Activated T-cell treated with anti-CD3 and anti-CD28 coated beads, Interleukin-2, amount 50 U/mL, for 48 hours (primary cell): ENCODE data around the gene CLSTN2.

Experiments
- DNase-seq, 2 experiments: peaks; one replicate each; pipeline ENCODE4 v3.0.0-alpha.2; 2020

Gene CLSTN2

DNA sequence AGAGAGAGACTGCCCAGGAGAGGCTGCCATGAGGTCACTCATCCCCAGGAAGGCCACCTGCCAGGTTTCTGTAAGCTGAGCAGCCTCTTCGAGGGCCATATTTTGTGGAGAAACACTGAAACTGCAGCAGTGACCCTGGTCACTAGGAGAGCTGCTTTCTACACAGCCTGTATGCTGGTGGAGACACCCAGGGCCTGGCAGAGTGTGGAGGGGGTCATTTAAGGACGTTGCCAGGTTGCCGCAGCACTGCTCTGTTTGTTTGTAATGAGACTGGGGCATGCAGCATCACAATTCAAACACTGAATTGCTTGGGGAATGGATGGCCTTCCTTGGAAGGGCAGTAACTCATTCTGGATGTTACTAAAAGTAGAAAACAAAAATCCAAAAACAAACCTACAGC is 638.0 kb downstream of the CLSTN2 start:
- DNase-seq = no peak

DNA sequence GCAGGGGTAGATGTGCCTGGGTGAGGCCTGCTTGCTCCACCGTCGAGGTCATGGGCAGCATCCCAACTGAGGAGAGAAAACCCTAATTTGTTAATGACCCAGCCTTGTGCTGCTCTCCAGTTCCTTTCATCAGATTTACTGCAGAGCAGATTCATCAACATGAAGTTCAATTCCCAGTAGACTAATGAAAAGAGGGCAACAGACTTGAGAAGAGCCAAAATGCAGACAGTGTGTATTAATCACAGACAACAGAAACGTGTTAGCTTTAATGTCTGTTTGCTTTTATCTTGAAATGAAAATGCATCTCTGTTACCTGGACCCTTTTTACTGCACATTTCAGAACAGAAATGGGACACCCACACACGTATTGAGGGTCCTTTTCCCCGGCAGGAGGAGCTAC is 639.4 kb downstream of the CLSTN2 start:
- DNase-seq = no peak

DNA sequence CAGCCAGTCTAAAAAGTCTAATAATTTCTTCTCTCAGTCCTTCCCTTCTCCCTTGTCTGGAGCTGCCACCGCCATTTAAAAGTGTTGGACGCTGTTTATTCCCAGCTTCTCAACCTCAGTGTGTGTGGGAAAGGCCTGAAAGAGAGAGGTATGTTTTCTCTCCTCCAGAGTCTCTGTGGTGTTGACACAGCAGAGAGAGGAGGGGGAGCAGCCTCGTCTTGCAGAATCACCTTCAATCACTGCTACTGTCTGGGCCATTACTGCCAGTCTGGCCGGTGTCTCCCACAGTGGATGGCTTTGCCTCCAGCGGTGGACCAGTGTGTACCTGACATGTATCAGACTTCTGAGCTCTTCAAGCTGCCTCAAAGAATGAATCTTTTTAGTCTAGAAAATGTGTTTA is 641.5 kb downstream of the CLSTN2 start:
- no peak for DNase-seq

DNA sequence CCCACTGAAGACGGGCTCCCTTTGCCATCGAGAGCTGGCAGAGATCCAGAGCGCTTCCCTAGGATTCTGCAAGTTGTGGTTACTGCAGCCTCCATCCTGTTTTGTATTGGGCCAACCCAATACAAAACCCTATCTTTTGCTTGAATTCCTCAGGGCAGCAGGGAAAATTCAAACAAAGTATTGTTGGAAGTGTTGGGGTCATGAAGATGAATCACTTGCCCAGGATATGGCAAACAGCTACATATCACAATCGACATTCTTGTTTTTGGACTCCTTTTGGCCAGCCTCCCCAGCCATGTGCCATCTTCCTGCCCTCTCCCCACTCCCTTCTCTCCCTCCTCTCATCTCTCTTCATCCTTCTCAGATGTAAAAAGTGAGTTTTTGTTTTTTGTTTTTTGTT is 642.9 kb downstream of the CLSTN2 start:
- DNase-seq = no peak

DNA sequence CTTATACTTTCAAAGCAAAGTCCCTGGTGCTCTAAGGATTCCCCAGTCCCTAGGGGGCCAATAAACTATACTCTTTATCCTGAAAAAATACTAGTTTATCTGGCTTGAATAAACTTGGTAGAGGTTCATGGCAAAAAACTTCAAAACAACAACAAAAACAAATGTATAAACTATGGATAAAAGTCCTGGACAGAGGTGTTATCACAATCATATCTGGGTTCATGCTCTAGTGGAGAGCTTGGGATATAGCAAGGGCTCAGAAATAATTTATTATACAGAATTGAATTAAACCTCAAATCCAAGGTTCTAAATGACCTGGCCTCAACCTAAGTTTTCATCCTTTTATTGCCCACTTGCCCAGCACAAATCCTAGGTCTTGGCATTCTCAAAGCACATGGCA is 644.3 kb downstream of the CLSTN2 start:
- DNase-seq = no peak

DNA sequence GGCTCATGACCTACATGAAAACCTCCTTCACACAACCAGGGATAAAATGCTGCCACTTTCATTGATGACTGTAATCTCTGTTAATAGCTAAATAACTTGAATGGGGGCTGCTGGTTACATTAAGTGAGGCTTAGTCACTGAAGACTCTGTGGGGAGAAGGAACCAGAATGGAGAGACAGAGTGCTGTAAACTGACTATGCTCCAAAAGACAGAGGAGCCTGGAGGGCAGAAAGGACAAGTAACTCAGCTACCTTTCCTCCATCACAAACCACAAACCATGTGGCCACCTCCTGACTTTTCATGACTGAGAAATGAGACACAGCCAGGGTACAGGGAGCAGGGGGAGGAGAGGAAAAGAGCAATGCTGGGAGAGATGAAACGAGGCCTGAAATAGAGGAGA is 645.8 kb downstream of the CLSTN2 start:
- no peak for DNase-seq

DNA sequence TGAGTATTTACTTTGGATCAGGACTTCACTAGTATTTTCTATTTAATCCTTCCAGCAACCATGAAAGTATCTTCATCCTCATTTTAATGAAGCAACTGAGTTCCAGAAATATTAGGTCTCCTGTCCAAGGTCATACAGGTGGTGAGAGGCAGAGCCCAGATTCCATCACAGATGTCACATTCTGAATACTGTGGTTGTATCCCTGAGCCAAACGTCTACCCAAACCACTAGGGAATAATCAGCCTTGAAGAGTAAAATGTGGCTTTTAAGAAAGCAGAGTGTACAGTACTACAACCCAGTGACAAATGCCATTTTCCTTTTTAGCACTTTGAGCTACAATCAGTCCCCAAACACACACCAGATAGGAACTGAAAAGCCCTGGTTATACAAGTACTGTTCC is 649.6 kb downstream of the CLSTN2 start:
- no peak for DNase-seq

DNA sequence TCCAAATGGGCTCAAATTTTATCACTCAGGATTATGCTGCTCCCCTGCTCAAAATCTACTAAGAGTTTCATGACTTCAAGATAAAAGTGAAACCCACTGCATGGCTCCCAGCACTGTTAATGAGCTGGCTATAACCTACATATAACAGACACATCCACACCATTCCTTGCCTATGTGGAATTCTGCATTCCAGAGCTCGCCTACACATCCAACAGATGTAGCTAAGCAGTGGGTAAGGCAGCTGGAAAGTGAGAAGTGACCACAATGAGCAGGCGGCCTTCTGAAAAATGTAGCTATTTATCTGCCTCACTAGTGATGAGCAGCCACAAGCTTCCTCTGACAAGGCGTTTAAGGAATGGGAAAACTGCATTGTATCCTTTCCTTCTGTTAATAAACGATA is 650.8 kb downstream of the CLSTN2 start:
- no peak for DNase-seq

DNA sequence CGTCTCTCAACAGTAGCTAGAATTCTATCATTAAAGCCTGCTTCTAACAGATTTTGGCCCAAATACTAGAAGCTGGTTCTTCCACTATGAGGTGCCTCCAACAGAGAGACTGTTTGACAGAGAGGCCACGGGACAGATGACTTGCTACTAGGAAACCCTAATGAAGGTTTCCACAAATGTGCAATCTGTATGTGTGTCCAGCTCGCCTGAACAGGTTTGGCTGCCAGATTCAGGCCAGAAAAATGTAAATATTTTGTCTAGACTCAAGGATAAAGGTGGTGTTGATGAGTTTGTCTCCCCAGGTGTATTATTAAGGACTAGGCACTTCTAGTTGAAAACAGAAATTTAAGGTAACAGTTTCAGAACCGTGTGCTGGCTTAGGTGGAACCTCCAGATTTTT is 651.3 kb downstream of the CLSTN2 start:
- no peak for DNase-seq

DNA sequence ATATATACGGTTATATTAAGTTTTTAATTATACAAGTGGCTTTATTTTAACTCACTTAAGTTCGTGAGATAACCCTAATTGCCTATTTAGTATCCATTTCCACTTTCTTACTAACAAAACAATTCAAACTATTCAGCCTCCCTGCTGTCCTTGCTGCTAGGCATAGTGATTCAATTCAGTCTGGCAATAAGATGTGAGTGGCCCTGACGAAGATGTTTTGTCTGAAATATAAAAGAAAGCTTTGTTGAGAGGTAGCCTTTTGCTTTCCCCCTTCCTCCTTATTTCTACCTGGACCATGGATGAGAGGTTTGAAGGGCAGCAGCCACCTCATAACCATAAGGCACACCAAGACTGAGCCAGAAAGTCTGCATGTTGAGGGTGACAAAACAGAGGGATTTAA is 653.6 kb downstream of the CLSTN2 start:
- no peak for DNase-seq

DNA sequence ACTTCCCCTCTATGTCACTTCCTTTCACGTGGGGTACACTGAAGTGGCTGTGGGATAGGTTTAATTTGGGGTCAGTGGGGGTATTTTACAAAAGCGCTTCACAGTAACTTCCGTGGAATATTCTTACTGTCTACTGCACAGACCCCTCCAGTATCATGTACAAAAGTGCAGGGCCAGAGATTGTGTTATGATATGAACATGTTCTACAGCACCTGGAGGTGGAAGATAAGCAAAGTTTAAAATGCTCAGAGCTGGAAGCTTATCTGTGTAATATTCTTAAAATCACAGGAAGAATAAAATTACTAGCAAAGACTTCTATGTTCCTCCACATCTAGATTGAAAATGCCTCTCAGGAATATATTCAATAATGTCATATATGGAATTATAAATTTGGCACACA is 658.8 kb downstream of the CLSTN2 start:
- no peak for DNase-seq

DNA sequence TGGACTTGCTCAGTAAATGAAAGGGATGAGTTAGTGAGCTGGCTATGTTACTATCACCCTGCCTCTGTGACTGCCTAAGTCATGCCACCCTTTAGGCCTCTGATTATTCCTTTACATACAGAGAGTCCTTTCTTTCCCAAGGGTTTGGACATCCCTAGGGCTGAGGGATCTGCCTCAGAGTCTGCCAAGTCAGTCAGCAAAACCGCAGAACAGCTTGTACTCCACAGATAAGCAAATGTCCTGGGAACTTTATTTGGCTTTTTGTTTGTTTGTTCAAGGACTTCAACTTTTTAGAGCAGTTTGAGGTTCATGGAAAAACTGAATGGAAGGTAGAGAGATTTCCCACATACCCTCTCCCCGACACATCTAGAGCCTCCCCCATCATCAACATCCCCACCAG is 660.3 kb downstream of the CLSTN2 start:
- DNase-seq = no peak

DNA sequence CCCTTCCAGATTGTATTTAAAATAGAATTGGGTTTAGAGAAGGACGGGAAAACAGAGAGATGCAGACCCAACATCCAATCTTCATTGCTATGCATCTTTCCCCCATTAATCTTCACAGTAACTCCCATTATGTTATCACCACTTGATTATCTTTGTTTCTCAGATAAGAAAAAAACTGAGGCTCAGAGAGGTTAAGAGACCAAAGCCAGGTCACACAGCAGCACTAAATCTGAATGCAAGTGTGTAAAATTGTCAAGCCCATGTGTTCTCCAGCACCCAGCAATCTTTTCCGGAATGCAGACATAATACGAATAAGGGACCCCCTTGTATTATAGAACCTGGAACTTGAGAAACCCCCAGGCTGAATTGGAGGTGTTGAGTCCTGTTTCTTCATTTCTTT is 662.4 kb downstream of the CLSTN2 start:
- DNase-seq = no peak

DNA sequence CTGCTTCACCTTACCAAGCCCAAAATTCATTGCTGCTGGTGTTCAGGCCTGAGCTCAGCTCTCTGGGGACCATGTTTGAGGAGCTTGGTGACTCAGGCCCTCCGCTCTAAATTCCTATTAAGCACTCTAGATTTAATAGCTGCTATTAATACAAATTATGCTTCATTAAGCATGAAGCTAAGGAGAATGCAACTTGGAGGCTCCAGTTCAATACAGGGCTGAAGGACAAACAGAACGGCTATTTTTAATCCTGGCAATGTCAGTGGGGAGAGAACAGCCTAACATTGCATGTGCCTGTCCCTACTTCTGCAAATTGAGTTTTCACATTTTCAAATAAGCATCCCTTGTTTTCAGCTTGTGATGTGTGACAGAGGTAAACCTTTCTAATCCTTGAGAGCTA is 662.8 kb downstream of the CLSTN2 start:
- DNase-seq = no peak

DNA sequence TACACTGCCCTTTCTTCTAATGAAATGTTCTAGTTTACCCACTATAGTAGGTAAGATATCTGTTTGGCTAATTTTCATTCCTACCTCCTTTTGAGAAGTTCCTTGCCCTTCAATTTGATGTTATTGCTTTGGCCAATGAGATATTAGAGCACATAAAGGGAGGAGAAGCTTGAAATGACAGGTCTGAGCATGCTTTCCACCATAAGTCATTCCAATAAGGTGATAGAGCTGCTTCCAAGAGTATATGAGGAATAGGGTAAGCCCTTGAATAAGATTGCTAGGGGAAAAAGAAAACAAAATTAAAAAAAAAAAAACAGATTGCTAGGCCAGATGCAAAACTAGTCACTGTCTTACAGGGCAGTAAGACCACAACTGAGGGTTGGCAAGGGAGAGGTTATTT is 664.0 kb downstream of the CLSTN2 start:
- no peak for DNase-seq

DNA sequence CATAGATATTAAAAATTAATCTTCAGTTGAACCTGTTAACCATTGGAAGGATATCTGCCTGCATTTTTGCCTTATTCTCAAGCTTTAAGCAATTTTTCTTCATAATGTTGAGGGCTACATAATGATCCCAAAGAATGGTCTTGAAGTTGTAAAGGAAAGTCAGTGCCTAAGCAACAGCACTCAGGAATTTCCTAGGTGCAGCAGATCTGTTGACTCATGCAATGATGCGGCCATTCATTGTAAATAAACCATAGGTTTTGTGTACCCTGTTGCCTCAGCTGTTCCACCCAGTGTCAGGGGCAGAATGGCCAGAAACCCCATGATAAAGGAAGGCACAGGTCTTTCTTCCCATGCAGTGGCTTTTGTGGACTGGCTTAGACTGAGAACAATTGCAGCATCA is 664.5 kb downstream of the CLSTN2 start:
- no peak for DNase-seq

DNA sequence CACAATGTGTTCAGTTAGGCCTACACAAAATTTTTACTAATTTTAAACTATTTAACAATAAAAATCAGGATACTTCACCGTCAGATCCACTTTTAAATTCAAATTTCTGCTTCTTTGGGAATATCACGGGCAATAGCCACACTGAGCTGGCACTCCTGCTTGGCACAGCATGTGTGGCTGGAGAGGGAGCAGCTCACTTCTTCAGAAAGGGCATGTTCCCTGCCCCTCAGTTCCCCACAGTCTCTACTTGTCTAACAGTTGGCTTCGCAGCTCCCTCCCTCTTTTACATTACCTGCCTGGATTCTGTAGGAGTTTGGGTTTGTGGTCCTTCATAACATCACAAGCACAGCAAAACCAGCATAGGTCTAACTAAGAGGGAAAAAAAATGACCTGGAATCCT is 666.9 kb downstream of the CLSTN2 start:
- DNase-seq = no peak

DNA sequence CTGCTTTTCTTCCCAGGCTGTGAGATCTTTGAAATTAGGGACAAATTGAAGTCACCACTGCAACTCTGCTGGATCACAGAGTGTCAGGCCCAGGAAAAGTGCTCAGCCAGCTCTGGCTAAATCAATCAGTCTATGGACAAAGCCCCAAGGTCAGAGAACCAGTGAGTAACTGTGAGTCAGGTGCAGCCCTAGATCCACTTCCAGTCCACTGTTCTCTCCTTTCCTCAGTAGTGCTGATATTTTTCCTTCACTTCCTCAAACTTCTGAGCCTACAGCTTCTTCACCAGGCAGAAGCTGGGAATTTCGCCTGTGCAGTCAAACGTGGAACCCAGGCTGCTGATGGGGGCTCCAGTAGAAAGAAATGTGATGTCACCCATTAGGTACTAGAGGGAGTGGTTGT is 667.8 kb downstream of the CLSTN2 start:
- DNase-seq = no peak

DNA sequence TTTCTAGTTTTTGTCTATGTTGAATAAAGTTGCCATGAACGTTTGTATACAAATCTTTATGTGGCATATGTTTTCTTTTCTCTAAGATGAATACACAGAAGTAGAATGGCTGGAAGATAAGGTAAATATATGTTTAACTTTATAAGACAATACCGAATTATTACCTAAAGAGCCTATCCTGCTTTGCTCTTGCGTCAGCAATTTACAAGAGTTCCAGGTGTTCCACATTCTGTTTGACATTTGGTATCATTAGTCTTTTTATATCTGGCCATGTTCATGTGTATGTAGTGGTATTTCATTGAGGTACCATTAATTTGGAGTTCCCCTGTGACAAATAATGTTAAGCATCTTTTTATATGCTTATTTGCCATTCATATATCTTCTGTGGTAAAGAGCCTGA is 668.8 kb downstream of the CLSTN2 start:
- no peak for DNase-seq

DNA sequence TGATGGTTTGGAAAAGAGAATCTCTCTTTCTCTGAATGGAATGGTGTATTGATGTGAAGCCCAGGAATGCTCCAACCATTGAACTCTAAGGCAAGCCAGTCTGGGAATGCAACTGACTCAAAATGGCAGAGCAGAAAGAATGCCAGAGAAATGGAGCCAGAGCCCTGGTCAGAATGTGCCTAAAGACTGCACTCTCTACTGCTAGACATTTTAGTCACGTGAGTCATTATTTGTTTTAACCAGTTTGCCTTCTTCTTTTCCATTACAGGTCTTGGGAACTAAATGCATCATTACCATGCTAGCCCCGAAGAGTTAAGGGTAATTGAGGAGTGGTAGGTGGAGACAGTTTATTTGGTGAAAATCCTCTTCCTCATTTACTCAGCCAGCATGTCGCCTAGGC is 675.6 kb downstream of the CLSTN2 start:
- no peak for DNase-seq

DNA sequence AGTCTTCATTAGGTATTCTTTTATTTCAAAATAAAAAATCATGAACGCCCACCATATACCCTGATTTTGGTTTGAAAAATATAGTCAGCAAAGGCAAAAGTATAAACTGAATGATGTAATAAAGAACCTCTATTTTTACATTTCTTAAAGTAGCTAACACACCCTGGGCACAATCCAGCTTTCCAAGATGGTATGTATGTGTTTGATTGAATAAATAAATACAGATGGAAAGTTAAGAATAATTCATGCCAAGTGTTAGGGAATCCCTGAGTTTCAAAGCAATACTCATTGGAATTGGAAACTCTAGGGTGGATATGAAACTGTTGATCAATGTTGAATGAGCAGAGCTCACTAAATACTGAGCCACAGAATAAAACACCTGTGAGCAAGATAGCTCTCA is 679.0 kb downstream of the CLSTN2 start:
- DNase-seq = no peak

DNA sequence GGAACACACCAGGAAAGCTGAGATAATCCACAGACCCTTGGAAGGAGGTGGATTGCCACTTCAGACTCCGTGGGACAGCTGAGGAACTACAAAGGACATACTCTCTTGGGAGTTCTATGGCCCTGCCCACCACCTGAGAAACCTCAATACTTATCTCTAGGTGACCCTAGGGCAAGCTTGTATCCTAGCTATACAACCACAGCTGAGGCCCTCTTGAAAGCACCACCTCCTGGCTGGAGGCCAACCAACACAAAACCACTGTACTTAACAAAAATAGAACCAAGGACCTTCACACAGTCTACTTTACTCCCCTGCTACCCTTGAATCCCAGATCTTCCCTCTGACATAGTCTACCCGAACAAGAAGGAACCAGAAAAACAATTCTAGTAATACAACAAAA is 682.1 kb downstream of the CLSTN2 start:
- DNase-seq = no peak

DNA sequence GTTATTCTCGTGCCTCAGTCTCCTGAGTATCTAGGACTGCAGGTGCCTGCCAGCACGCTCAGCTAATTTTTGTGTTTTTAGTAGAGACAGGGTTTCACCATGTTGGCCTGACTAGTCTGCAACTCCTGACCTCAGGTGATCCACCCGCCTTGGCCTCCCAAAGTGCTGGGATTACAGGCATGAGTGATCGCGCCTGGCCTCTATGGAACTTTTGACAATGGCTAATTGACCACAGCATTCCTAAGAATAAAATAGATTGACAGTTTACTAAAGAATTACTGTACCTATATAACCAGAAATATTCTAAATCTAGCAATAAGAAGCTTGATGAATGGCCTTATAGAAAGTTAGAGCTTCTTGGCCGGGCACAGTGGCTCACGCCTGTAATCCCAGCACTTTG is 691.9 kb downstream of the CLSTN2 start:
- no peak for DNase-seq
